HG02870 (cell line): ENCODE measurements around the gene DPF3.

Experiments
- ATAC-seq: cut with Tn5 transposase; IDR thresholded peaks from one replicate; pipeline ENCODE4 v1.9.1; 2021; ENCODE audit warnings: mild to moderate bottlenecking, moderate library complexity; ENCODE audit not compliant: unreplicated experiment

DPF3 gene

DNA sequence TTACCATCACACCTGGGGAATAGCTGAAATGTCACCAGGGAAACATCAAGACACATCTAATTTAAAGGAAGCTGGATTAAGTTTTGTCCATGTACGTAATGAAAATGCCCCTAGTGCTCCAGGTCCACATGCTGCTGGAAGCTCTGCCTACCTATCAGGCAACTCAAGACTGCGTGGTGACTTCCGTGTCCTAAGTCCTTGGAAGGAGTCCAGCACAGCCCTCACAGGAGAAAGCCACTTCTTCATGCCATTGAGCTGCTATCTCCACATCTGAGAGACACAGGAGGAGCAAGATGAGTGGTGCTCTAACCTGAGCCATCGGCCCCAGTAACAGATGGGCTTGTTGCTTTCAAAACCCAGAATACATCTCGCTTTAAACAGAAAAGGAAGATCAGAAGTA lies 316.4 kb downstream of the DPF3 start:
- no peak for ATAC-seq

DNA sequence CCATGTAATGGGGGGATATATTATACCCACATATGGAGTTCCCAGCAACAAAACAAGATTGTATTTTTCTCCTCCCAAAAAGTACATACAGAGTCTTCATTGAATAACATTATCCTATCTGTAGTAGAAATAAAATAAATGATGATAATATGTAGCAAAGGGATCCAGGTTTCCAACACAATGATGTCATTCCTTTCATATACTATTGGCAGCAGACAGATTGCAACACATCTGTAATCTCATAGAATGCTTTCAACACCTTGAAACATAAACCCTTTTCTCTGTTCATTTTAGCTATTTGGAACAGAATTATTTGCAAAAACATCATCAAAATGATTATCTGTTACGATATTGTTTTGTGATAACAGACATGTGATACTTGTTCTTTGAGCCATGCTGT lies 317.6 kb downstream of the DPF3 start:
- no peak for ATAC-seq

DNA sequence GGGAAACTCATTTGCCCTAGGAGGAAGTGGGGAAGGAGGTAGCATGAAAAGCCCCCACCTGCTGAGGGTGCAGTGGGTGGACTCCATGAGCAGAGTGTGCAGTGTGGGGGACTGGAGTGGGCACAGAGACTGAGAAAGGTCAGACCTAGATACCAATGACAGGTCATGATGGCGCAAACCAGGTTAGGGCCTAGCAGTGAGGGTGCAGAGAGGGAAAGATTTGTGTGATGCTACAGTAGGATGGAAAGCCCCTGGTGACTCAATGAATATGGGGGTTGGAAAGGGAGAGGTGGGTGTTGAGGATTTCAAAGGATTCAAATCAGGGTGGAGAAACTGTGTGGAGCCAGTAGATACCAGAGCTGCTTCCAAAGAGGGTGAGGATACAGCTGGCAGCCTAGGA lies 319.2 kb downstream of the DPF3 start:
- no peak for ATAC-seq

DNA sequence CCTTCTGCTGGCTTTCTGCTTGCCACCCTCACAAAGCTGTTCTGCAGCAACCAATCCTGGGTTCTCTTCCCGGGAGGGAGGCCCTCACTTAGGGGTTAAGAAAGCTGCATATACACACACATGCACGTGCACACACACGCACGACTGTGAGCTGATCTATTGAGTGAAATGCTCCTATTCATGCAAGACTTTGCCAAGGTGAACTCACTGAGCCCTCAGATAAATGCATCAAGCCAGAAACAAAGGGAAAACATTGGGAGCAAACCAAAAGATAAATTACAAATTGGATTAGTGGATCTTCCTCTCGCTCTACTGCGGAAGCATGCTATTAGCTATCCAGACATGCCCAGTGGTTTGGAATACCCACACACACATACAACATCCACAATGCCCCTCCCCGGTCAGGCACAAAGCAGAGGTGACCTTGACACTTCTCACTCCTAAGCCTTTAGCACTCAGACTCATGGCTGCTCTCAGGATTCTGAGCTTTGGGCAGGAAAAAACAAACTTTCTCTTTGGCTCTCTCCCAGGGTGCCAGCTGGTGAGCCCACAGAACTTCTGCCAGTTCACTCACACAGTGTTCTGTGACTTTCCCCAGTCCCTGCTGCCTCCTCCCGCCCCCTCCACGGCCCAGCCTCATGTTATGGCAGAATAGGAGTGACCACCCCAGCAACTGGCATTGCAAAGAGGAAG lies 320.0 kb downstream of the DPF3 start:
- no peak for ATAC-seq
